HAP-1 (cell line): ENCODE results near the gene KIF6.
"Not testable (repeated sequence)": the region's sequence is repeated elsewhere in the genome, so short reads cannot be mapped to it uniquely, and the experiment has no call there.

Experiments
- DNase-seq, 2 experiments: peaks; one replicate each; pipeline ENCODE4 v3.0.0-alpha.2; 2016 to 2020; ENCODE audit warnings: low spot score in 2 of 2
- H3K27me3 ChIP-seq: fragments of 250-450 bp; sonication (Bioruptor Pico); 2 replicates; pipeline ENCODE4 v1.5.1; 2020; ENCODE audit warnings: low read depth, mild to moderate bottlenecking, moderate library complexity
- H3K36me3 ChIP-seq: fragments of 250-450 bp; sonication (Bioruptor Pico); replicated peaks from 2 replicates; pipeline ENCODE4 v1.5.1; 2020; ENCODE audit warnings: mild to moderate bottlenecking
- H3K4me1 ChIP-seq: fragments of 250-450 bp; sonication (Bioruptor Pico); 2 replicates; pipeline ENCODE4 v1.5.1; 2020; ENCODE audit warnings: mild to moderate bottlenecking
- H3K4me3 ChIP-seq: fragments of 250-450 bp; sonication (Bioruptor Pico); 2 replicates; pipeline ENCODE4 v1.5.1; 2020; ENCODE audit warnings: mild to moderate bottlenecking, moderate library complexity
- H3K9me3 ChIP-seq: fragments of 250-450 bp; sonication (Bioruptor Pico); 2 replicates; pipeline ENCODE4 v1.5.1; 2020; ENCODE audit warnings: mild to moderate bottlenecking, moderate library complexity
- in situ Hi-C: fragments of 300-500 bp; cut with MboI; formaldehyde crosslinking; loops from 3 replicates; pipeline ENCODE4 v1.14.3; 2020; ENCODE audit warnings: low sequenced_read_pairs, inconsistent platforms, mixed read lengths

KIF6 gene

DNA sequence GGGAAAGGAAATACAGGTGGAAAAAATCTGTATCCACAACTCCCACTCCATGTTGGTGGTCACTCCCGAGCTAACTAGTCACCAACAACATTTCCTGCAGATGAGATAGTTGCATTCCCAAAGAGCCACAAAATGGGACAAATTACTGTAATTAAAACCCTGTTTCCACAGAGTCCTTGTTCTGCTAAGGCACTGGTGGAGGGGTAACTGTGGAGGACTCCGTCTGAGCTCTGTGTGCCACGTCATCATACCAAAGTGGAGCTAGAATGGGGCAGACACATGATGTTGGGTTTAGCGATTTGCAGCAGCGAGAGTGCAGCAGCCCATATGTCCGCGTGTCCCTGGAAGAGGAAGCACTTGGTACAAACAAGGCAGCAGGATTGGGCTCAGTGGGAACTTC, 230.2 kb downstream of the KIF6 start:
- Histone ChIP-seq H3K36me3 (no peaks in the 10 kb centered on the region), H3K4me3 (no peak overlapping the region), H3K27me3 (no peaks in the 10 kb centered on the region), H3K4me1 (no peaks in the 10 kb centered on the region), H3K9me3 (no peaks in the 10 kb centered on the region)
- no peak for DNase-seq
- in situ Hi-C loops, result no loop called here

DNA sequence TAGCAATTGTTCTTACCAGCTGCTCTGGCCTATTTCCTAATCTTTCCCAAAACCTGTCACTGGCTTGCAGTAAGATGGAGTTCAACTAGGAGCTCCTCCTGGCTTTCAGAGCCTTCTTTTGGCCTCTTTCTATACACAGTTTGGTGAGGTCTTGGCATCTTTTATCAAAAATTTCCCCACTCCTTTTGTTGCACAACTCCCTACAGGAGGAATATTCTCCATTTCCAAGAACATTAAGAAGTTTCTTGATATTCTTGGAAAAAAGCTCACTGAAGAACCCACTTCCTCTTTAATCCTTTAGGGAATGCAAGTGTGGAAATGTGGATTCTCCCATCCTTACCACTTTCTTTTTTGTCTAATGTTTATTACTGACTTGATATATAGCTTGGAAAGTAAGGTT, 231.4 kb downstream of the KIF6 start:
- H3K9me3 ChIP-seq, result no peaks in the 10 kb centered on the region
- no peaks in the 10 kb centered on the region for H3K27me3 ChIP-seq
- in situ Hi-C loops, result no loop called here
- no peak for DNase-seq
- H3K36me3 ChIP-seq, result no peaks in the 10 kb centered on the region
- no peak overlapping the region for H3K4me3 ChIP-seq
- no peaks in the 10 kb centered on the region for H3K4me1 ChIP-seq

DNA sequence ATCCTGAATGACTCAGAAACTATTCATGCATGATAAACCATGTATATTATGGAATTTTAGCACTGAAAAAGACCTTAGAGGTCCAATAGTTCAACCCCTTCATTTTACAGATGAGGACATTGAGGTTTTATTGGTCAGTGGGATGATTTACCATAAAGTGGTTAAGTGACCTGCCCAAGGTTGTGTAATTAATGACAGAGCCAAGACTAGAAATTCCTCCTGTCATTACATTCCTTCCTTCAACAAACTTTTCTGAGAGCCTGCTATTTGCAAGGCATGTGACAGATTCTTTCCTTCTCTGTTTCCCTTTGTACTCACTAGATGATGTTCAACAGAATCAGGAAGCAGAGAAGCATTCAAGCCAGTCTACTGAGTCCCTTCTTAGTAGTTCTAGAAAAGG, 232.0 kb downstream of the KIF6 start:
- Histone ChIP-seq H3K9me3 (no peaks in the 10 kb centered on the region), H3K4me3 (no peak overlapping the region), H3K4me1 (no peaks in the 10 kb centered on the region), H3K27me3 (no peaks in the 10 kb centered on the region), H3K36me3 (no peaks in the 10 kb centered on the region)
- in situ Hi-C loops, result no loop called here
- no peak for DNase-seq

DNA sequence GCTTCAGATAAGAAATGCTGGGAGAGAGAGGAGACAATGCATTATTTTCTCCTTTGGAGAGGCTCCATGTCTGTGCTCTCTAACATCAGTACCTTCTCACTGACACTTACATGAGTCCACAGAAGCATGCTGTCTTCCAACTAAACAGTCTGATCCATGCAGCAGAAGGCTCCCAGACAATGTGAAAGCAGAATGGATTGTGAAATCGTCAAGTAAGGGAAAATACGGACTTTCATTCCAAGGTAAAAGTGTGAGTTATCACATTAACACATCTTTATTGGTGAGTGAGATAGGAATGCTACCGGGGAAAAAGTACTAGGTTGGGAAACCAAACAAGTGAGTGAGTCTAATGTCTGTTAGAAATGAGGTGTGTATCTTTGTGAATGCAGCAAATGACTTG, 235.1 kb downstream of the KIF6 start:
- Histone ChIP-seq H3K4me3 (no peak overlapping the region), H3K4me1 (no peaks in the 10 kb centered on the region), H3K36me3 (no peaks in the 10 kb centered on the region), H3K27me3 (no peaks in the 10 kb centered on the region), H3K9me3 (no peaks in the 10 kb centered on the region)
- no peak for DNase-seq
- in situ Hi-C loops, result no loop called here

DNA sequence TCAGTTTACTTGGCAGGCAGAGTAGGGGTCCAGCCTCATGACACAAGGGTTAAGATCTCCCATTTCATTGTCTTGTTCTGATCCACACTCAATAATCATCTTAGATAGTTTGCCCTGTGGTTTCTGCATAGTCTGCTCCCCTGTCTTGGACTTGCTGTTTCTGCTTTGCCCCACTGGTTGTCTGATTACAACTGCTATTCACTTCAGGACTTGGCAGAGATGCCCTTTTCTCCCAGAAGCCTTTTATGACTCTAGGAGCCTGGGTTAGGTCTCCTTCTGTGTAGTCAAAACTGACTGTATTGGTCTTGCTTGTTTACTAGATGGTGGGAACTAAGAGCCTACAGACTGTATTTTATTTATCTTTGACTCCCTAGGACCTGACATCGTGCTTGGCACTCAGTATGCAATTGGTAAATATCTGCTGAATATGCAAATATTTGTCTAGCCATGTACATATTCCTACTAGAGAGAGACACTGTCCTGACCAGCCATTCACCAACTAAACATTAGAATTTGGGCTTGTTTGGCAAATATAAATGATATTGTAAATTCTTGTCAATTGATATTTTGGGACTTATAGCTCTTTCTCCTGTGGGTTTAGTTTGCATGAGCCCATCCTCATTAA, 236.8 kb downstream of the KIF6 start:
- in situ Hi-C loops, result no loop called here
- H3K9me3 ChIP-seq, result no peaks in the 10 kb centered on the region
- no peaks in the 10 kb centered on the region for H3K4me1 ChIP-seq
- no peaks in the 10 kb centered on the region for H3K36me3 ChIP-seq
- no peaks in the 10 kb centered on the region for H3K27me3 ChIP-seq
- no peak for DNase-seq
- no peak overlapping the region for H3K4me3 ChIP-seq

DNA sequence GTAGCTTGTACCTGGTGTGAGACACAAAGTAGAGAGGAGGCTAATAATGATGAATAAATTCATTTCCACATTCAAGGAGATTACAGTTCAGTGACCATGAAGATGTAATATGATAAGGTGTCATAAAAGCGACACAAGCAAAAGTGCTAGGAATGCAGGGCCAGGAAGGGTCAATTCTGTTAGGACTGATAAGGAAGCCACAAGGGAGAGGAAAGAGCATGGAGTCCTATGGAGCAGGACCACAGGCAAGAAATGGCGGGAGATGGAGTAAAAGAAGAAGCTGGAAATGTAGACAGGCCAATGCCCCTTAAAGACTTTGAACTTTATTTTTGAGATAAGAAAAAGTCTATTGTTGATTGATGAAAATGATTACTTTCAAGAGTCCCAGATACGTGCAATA, 240.9 kb downstream of the KIF6 start:
- Histone ChIP-seq H3K27me3 (no peaks in the 10 kb centered on the region), H3K4me1 (no peaks in the 10 kb centered on the region), H3K4me3 (no peak overlapping the region), H3K9me3 (no peaks in the 10 kb centered on the region), H3K36me3 (no peaks in the 10 kb centered on the region)
- DNase-seq, result no peak
- in situ Hi-C loops, result no loop called here

DNA sequence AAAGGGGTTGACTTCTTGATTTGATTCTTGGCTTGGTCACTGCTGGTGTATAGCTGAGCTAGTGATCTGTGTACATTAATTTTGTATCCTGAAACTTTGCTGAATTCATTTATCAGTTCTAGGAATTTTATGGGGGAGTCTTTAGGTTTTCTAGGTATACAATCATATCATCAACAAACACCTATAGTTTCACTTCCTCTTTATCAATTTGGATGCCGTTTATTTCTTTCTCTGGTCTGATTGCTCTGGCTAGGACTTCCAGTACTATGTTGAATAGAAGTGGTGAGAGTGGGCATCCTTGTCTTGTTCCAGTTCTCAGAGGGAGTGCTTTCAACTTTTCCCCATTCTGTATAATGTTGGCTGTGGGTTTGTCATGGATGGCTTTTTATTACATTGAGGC, 245.4 kb downstream of the KIF6 start:
- DNase-seq, in situ Hi-C loops, H3K4me1 ChIP-seq, H3K9me3 ChIP-seq, H3K4me3 ChIP-seq, H3K36me3 ChIP-seq, H3K27me3 ChIP-seq: not testable (repeated sequence)

DNA sequence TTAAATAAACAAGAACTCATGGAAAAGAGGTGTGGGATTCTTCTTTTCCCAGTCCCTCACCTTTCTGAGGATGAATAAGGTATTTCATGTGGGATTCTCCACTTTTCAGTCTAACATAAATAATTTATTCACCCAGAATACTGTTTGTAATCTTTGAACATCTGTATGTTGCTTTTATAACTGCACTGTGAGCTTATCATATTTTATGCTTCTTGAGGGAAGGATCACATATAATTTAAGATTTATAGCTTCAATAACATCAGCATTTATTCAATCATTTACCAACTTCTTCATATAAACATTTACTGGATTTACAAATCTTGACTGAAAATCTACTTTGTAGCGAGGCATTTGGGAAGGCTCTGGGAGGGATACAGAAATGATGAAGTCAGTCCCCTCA, 248.5 kb downstream of the KIF6 start:
- in situ Hi-C loops, result no loop called here
- Histone ChIP-seq H3K9me3 (no peaks in the 10 kb centered on the region), H3K4me3 (no peak overlapping the region)

DNA sequence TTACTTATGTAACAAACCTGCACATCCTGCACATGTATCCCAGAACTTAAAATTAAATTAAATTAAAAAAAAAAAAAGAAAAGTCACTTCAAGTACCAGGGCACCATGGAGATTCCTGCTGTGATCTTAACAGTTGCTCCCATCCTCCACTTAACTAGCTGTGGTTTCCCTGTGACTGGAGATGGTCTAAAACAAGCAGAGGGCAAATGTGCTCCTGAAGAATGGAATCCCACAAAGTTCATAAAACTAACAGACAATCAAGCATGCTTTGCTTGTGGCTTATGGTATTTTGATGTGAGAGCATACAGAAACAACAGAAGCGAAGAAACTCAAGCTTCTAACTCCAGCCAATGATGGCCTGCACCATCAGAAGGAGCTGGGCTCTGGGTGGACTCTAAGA, 249.1 kb downstream of the KIF6 start:
- Histone ChIP-seq H3K27me3 (no peaks in the 10 kb centered on the region), H3K9me3 (no peaks in the 10 kb centered on the region), H3K4me1 (no peaks in the 10 kb centered on the region), H3K36me3 (no peaks in the 10 kb centered on the region), H3K4me3 (no peak overlapping the region)
- DNase-seq, result no peak
- in situ Hi-C loops, result no loop called here

More for the DNA sequence above, 248.5 kb downstream of the KIF6 start:
- no peak for DNase-seq
- H3K36me3 ChIP-seq, result no peaks in the 10 kb centered on the region
- H3K27me3 ChIP-seq, result no peaks in the 10 kb centered on the region
- H3K4me1 ChIP-seq, result no peaks in the 10 kb centered on the region

DNA sequence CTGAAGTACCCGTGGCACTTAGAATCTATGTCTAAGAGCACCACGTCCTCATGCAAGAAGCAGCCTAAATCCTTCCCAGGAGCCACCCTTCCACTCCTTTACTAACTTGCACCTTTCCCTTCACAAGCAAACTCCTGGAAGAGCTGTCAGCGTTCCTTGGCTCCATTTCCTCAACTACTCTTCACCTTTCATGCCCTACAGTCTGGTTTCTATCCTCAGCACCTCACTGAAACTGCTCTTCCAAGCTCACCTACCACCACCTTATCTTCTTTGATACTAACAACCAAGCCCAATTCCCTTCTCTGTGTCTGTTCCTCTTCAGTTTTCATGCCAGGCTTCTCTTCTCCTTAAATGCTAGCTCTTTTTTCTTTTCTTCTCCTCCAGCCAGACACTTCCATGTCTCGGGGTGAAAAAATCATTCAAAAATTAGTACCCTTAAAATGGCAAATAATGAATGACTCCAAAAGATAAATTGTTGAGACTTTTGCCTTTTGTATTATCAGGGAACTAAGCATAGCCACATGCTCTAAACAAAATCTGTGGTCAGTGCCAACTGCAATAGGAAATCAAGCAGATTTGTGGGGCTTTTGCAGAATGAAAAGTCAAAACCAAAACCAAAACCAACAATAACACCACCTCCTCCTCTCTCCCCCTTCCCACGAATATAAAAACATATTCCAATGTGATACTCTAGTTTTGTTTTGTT, 253.1 kb downstream of the KIF6 start:
- H3K4me1 ChIP-seq, result no peaks in the 10 kb centered on the region
- no peaks in the 10 kb centered on the region for H3K27me3 ChIP-seq
- in situ Hi-C loops, result no loop called here
- H3K36me3 ChIP-seq, result no peaks in the 10 kb centered on the region
- no peak overlapping the region for H3K4me3 ChIP-seq
- no peak for DNase-seq
- no peaks in the 10 kb centered on the region for H3K9me3 ChIP-seq

DNA sequence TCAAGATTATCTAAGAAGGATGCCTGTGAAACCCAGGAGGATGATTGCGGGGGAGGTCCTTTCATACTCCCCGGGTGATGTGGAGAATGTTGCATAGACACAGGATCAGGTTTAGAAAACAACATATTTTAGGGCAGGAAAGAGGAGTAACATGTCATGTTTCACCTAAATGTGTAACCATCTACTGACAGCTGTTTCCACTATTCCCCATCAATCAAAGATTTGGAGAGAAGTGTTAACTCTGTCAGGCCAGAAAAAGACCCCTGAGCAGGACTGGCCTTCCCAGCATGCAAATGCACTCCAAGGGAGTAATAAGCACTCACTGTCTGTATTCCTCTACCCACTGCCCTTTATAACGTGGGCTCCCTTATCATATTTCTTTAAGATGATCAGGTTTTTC, 254.7 kb downstream of the KIF6 start:
- in situ Hi-C loops, result no loop called here
- no peaks in the 10 kb centered on the region for H3K27me3 ChIP-seq
- H3K9me3 ChIP-seq, result no peaks in the 10 kb centered on the region
- H3K4me1 ChIP-seq, result no peaks in the 10 kb centered on the region
- DNase-seq, result no peak
- H3K36me3 ChIP-seq, result no peaks in the 10 kb centered on the region
- H3K4me3 ChIP-seq, result no peak overlapping the region

DNA sequence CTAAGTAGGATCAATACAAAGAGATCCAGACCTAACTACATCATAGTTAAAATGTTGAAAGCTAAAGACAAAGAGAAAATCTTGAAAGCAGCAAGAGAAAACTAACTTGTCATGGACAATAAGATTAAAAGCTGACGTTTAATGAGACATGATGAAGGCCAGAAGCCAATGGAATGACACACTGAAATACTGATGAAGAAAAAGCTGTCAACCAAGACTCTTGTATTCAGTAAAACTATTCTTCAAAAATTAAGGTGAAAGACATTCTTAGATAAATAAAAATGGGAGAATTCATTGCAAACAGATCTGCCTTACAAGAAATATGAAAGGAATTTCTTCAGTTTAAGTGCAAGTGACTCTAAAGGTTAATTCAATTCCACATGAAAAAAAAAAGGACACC, 256.8 kb downstream of the KIF6 start:
- Histone ChIP-seq H3K9me3 (no peaks in the 10 kb centered on the region), H3K27me3 (no peaks in the 10 kb centered on the region), H3K4me3 (no peak overlapping the region), H3K4me1 (no peaks in the 10 kb centered on the region), H3K36me3 (no peaks in the 10 kb centered on the region)
- in situ Hi-C loops, result no loop called here
- no peak for DNase-seq

DNA sequence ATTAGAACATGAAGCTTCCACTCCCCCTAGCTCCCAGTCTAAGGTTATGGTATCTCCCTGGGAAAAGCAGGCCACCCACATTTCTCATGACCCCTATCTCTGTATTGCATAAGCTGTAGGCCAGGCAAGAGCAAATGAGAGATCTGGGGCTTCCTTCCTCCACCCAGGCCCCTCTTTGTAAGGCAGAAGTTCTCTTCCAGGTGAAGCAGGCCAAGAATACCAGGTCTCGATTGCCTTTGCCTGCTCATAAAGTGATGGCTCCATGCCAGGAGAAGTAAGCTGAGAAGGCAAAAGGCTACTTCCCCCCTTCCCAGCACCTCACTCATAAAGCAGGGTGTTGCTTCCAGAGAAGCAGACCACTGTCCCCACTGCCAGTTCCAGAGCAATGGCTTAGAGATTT, 258.6 kb downstream of the KIF6 start:
- Histone ChIP-seq H3K4me1 (no peaks in the 10 kb centered on the region), H3K4me3 (no peak overlapping the region), H3K36me3 (no peaks in the 10 kb centered on the region), H3K27me3 (no peaks in the 10 kb centered on the region), H3K9me3 (no peaks in the 10 kb centered on the region)
- in situ Hi-C loops, result no loop called here
- DNase-seq, result no peak

DNA sequence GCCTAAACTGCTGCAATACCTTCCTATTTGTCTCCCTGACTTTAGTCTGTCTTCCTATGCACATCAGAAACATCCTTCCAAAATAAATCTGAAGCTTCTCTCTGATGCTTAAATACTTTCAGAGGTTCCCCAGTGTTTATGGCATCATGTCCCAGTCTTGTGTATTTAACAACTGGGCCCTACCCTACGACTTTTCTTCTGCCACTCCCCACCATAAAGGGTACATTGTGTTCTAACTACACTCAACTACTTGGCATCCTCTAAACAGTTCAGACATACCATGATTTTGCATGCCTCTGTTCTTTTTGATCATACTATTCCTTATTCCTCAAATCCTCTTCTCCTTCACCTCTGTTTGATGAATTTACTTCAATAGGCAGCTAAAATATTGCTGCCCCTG, 259.7 kb downstream of the KIF6 start:
- Histone ChIP-seq H3K27me3 (no peaks in the 10 kb centered on the region), H3K36me3 (no peaks in the 10 kb centered on the region), H3K4me1 (no peaks in the 10 kb centered on the region), H3K9me3 (no peaks in the 10 kb centered on the region), H3K4me3 (no peak overlapping the region)
- DNase-seq, result no peak
- in situ Hi-C loops, result no loop called here

DNA sequence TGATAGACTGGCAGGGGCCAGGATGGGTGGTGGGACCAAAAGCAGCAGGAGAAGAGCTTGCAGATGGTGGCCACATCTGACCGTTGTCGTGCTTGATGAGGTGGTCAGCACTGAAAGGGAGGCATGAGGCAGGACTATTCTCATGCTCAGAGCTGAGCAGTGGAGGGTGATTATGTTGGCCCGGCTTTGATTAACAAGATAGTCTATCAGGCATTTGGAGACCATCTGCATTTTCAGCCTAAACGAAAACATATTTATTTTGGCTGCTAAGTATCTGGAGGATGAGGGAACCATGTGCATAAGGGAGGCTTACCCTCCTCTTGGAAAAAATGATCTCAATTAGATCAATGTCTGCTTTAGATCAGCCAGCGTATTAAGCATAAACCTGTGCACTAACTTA, 261.1 kb downstream of the KIF6 start:
- Histone ChIP-seq H3K4me3 (no peak overlapping the region), H3K27me3 (no peaks in the 10 kb centered on the region), H3K9me3 (no peaks in the 10 kb centered on the region), H3K36me3 (no peaks in the 10 kb centered on the region), H3K4me1 (no peaks in the 10 kb centered on the region)
- in situ Hi-C loops, result no loop called here
- DNase-seq, result no peak
